ENCODE results near the gene ALDH1A3.

The ALDH1A3 gene

DNA sequence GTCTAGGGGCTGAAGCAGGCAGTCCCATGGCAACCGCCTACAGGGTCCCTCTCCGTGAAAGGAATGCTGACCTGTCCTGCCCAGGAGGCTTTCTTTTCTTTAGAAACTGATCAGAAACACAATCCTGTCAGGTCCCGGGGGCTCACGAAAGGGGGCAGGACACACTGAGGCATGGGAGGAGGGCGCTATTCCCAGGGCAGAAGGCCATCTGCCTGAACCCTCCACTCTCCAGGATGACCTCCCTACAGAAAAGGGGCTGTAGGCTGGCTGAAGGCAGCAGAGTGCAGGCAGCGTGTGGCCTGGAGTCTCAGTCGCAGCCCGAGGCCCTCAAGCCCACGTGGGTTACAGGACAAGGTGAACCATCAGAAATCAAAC is 21.2 kb downstream of the ALDH1A3 start:
- peaks cover 2 to 51% (median 23%) of the 10 kb centered on the region in 5 donors for H3K4me1 ChIP-seq (ENCODE audit: control insufficient read depth in 5 of 5, insufficient read depth in 5 of 5, low read length in 5 of 5)

DNA sequence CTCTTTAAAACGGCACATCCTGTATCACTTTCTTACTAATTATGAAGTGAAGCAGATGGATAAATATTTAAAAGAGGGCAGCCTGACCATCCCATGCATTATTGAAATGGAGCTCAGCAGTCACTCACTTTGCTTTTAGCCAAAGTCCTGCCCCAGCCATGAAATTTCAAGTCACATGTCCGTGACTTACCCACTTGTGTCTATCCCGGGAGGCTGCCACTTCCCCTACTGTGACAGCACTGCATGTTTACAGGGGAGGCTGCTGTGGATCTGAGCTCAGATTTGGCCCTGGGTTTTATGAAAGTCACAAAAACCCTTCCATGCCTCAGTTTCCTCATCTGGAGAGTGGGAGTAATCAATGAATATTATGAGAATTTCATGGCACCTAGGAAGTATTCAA is 21.7 kb downstream of the ALDH1A3 start:
- Histone ChIP-seq H3K27me3 (ENCODE audit: control insufficient read depth in 5 of 5, insufficient read depth in 4 of 5, low read length in 5 of 5) (peaks cover 0 to 2% (median 0%) of the 10 kb centered on the region in 5 donors), H3K9me3 (ENCODE audit: control insufficient read depth in 5 of 5, low read length in 5 of 5) (no peaks in the 10 kb centered on the region), H3K4me3 (ENCODE audit: low read depth in 1 of 5, low read length in 5 of 5) (no peak overlapping the region), H3K9ac (ENCODE audit: low read length in 5 of 5) (no peak overlapping the region), H3K4me1 (ENCODE audit: control insufficient read depth in 5 of 5, insufficient read depth in 5 of 5, low read length in 5 of 5) (peaks cover 2 to 51% (median 23%) of the 10 kb centered on the region in 5 donors), H3K27ac (ENCODE audit: low read depth, low read length) (no peak overlapping the region), H3K36me3 (ENCODE audit: control insufficient read depth in 5 of 5, insufficient read depth in 5 of 5, low read length in 5 of 5) (peaks cover 0 to 5% (median 0%) of the 10 kb centered on the region in 5 donors)

More for the DNA sequence above, 21.2 kb downstream of the ALDH1A3 start:
- Histone ChIP-seq H3K9me3 (ENCODE audit: control insufficient read depth in 5 of 5, low read length in 5 of 5) (no peaks in the 10 kb centered on the region), H3K36me3 (ENCODE audit: control insufficient read depth in 5 of 5, insufficient read depth in 5 of 5, low read length in 5 of 5) (peaks cover 0 to 5% (median 0%) of the 10 kb centered on the region in 5 donors), H3K27me3 (ENCODE audit: control insufficient read depth in 5 of 5, insufficient read depth in 4 of 5, low read length in 5 of 5) (peaks cover 0 to 2% (median 0%) of the 10 kb centered on the region in 5 donors), H3K4me3 (ENCODE audit: low read depth in 1 of 5, low read length in 5 of 5) (no peak overlapping the region), H3K27ac (ENCODE audit: low read depth, low read length) (no peak overlapping the region), H3K9ac (ENCODE audit: low read length in 5 of 5) (peak overlapping the region in 1 of 5 donors; percentile 19)

DNA sequence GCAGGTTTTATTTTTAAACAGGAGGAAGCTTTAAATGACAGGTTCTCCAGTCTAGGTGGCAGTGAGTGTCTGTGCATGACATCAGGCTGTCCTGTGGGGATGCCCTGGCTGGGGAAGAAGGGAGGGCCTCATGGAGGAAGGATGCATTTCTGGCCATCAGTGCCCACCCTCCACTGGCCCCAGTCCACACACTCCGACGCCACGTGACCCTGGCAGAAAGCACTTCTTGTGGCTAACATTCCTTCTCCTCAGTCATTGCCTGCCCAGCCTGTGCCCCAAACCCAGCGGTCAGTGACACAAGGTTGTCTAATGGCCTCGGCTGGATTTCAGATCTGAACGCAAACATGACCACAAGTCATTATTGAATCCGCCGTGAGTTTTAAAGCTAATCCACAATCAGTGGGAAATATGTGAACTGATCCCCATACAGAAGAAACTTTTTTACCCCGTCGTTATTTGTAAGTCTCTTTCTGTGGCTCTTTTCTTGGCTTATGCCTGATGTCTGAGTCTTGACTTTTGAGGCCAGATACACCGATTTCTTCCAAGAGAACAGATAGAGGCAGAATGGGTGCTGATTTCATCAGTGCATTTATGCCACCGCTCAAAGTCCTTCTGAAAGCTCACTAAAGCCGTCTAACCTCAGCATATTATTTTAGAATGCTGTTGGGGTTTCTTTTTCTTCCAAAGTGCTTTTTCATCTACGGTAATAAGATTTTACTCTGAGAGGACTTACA is 22.2 kb downstream of the ALDH1A3 start:
- Histone ChIP-seq H3K27ac (ENCODE audit: low read depth, low read length) (peak overlapping the region; percentile 64), H3K27me3 (ENCODE audit: control insufficient read depth in 5 of 5, insufficient read depth in 4 of 5, low read length in 5 of 5) (peaks cover 0 to 2% (median 0%) of the 10 kb centered on the region in 5 donors), H3K4me1 (ENCODE audit: control insufficient read depth in 5 of 5, insufficient read depth in 5 of 5, low read length in 5 of 5) (peaks cover 2 to 51% (median 23%) of the 10 kb centered on the region in 5 donors), H3K9ac (ENCODE audit: low read length in 5 of 5) (peak overlapping the region in 4 of 5 donors; percentile 2 to 64 (median 22)), H3K36me3 (ENCODE audit: control insufficient read depth in 5 of 5, insufficient read depth in 5 of 5, low read length in 5 of 5) (peaks cover 0 to 5% (median 0%) of the 10 kb centered on the region in 5 donors), H3K9me3 (ENCODE audit: control insufficient read depth in 5 of 5, low read length in 5 of 5) (no peaks in the 10 kb centered on the region), H3K4me3 (ENCODE audit: low read depth in 1 of 5, low read length in 5 of 5) (peak overlapping the region; percentile 48 to 60 (median 52))

DNA sequence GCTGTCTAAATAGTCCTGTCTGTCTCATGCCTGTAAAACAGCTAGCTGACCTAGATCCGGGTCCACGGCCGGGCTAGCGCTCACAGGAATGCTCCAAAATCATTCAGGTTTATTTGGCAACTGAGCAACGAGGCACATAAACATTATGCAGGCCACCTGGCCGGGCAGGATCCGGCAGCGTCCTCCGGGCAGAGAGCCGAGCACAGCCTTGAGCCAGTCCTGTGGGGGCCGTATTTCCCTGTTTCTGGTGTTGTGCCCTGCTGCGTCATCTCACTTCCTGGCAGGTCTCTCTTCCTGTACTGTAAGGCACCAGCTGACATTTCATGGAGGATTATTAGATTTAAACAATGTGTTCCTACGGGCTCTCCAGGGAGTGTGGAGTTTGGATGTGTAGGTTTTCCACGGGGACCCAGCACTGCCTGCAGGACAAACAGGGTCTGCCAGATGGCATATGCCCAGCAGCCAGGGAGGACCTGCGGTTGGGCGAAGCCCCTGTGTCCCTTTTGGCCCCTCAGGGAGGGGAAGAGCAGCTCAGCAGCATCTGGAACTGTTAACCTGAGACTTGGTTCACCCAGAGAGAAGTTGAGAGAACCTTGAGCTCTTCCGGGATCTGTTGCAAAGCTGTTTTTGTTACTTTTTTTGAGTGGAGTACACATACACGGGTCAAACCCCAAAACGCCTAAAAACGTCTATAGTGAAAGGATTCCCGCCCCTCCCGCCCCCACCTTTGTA is 23.0 kb downstream of the ALDH1A3 start:
- H3K4me3 ChIP-seq (ENCODE audit: low read depth in 1 of 5, low read length in 5 of 5): peak overlapping the region; percentile 48 to 60 (median 53)
- H3K4me1 ChIP-seq (ENCODE audit: control insufficient read depth in 5 of 5, insufficient read depth in 5 of 5, low read length in 5 of 5): peaks cover 2 to 51% (median 23%) of the 10 kb centered on the region in 5 donors
- no peaks in the 10 kb centered on the region for H3K9me3 ChIP-seq (ENCODE audit: control insufficient read depth in 5 of 5, low read length in 5 of 5)
- peak overlapping the region; percentile 64 for H3K27ac ChIP-seq (ENCODE audit: low read depth, low read length)
- H3K27me3 ChIP-seq (ENCODE audit: control insufficient read depth in 5 of 5, insufficient read depth in 4 of 5, low read length in 5 of 5): peaks cover 0 to 2% (median 0%) of the 10 kb centered on the region in 5 donors
- peak overlapping the region in 4 of 5 donors; percentile 2 to 64 (median 22) for H3K9ac ChIP-seq (ENCODE audit: low read length in 5 of 5)
- peaks cover 0 to 2% (median 0%) of the 10 kb centered on the region in 5 donors for H3K36me3 ChIP-seq (ENCODE audit: control insufficient read depth in 5 of 5, insufficient read depth in 5 of 5, low read length in 5 of 5)

DNA sequence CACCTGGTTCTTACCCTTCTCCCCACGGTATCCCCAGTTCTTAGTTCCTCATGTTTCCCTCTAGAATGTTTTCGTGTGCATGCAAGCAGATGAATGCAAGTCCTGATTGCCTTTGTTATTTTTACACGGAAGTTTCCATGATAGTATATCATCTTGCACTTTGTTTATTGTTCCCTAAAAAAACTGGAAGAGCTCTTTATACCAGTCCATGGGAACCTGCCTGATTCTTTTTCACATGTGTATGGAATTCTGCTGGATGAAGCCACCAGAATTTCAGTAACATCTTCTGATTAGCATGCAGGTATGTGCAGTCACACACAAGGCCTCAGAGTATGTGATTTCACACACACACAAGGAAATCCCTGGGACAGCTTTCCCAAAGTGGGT is 23.5 kb downstream of the ALDH1A3 start:
- Histone ChIP-seq H3K4me3 (ENCODE audit: low read depth in 1 of 5, low read length in 5 of 5) (no peak overlapping the region), H3K4me1 (ENCODE audit: control insufficient read depth in 5 of 5, insufficient read depth in 5 of 5, low read length in 5 of 5) (peaks cover 2 to 51% (median 23%) of the 10 kb centered on the region in 5 donors), H3K9me3 (ENCODE audit: control insufficient read depth in 5 of 5, low read length in 5 of 5) (no peaks in the 10 kb centered on the region), H3K27ac (ENCODE audit: low read depth, low read length) (no peak overlapping the region), H3K36me3 (ENCODE audit: control insufficient read depth in 5 of 5, insufficient read depth in 5 of 5, low read length in 5 of 5) (peaks cover 0 to 2% (median 0%) of the 10 kb centered on the region in 5 donors), H3K27me3 (ENCODE audit: control insufficient read depth in 5 of 5, insufficient read depth in 4 of 5, low read length in 5 of 5) (no peaks in the 10 kb centered on the region), H3K9ac (ENCODE audit: low read length in 5 of 5) (no peak overlapping the region)

DNA sequence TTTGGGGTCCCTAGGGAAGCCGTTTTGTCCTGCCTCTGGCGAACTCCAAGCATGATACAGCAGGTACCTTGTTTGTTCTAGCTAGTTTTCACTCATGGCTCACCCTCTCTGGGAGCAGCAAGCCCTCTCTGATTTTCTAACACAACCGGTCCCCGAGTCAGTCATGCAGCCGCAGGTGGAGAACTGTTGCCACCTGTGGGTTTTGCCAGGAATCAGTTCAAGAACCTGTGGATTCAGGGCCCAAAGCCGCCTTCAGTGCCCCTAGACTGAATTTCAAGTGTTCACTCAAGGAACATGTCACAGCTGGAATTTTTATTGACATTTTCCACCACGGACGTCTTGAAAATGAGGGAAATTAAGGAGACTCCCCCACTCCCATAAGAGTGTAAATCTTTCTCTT is 26.2 kb downstream of the ALDH1A3 start:
- H3K4me3 ChIP-seq (ENCODE audit: low read depth in 1 of 5, low read length in 5 of 5): no peak overlapping the region
- no peak overlapping the region for H3K27ac ChIP-seq (ENCODE audit: low read depth, low read length)
- H3K27me3 ChIP-seq (ENCODE audit: control insufficient read depth in 5 of 5, insufficient read depth in 4 of 5, low read length in 5 of 5): no peaks in the 10 kb centered on the region

DNA sequence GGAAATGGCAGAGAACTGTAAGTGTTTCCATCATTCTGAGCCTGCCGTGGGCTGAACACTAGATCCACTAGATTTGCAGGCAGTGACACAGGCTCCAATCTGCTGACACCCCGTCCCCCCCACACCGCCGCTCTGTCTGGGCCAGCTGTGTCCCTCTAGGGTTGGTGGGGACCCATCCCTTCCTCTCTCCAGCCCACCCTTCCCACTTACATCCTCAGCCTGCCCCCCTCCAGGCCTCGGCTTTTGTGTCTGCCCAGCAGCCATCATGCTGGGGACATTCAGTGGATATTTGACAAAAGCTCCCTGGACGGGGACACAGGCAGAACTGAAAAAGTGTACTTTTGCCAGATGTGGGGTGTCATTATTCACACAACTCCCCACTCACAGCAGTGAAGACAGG is 28.8 kb downstream of the ALDH1A3 start:
- H3K4me1 ChIP-seq (ENCODE audit: control insufficient read depth in 5 of 5, insufficient read depth in 5 of 5, low read length in 5 of 5): peaks cover 0 to 12% (median 6%) of the 10 kb centered on the region in 5 donors
- no peaks in the 10 kb centered on the region for H3K9me3 ChIP-seq (ENCODE audit: control insufficient read depth in 5 of 5, low read length in 5 of 5)
- H3K36me3 ChIP-seq (ENCODE audit: control insufficient read depth in 5 of 5, insufficient read depth in 5 of 5, low read length in 5 of 5): peaks cover 0 to 3% (median 0%) of the 10 kb centered on the region in 5 donors
- no peak overlapping the region for H3K9ac ChIP-seq (ENCODE audit: low read length in 5 of 5)
- H3K27ac ChIP-seq (ENCODE audit: low read depth, low read length): no peak overlapping the region
- H3K27me3 ChIP-seq (ENCODE audit: control insufficient read depth in 5 of 5, insufficient read depth in 4 of 5, low read length in 5 of 5): no peaks in the 10 kb centered on the region
- no peak overlapping the region for H3K4me3 ChIP-seq (ENCODE audit: low read depth in 1 of 5, low read length in 5 of 5)

More for the DNA sequence above, 26.2 kb downstream of the ALDH1A3 start:
- Histone ChIP-seq H3K9me3 (ENCODE audit: control insufficient read depth in 5 of 5, low read length in 5 of 5) (no peaks in the 10 kb centered on the region), H3K36me3 (ENCODE audit: control insufficient read depth in 5 of 5, insufficient read depth in 5 of 5, low read length in 5 of 5) (peaks cover 0 to 3% (median 0%) of the 10 kb centered on the region in 5 donors), H3K4me1 (ENCODE audit: control insufficient read depth in 5 of 5, insufficient read depth in 5 of 5, low read length in 5 of 5) (peaks cover 2 to 30% (median 24%) of the 10 kb centered on the region in 5 donors), H3K9ac (ENCODE audit: low read length in 5 of 5) (no peak overlapping the region)

DNA sequence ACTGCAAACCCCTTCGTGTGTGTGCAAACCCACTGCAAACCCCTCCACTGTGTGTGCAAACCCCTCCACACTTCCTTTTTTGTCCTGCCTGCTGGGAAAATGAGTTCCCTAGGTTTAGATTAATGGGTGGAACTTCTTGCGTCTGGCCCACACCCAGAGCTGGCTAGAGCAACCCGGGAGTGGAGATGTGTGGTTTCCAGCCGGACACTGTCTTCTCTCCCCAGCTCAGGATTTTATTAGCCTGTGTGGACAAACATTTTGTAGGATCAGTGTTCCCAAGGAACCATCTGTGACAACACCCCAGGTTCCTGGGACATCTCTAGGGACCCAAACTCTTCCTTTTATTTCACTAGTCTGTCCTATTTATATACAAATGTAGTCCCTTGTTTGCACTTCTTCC is 29.9 kb downstream of the ALDH1A3 start:
- Histone ChIP-seq H3K4me1 (ENCODE audit: control insufficient read depth in 5 of 5, insufficient read depth in 5 of 5, low read length in 5 of 5) (peaks cover 0 to 12% (median 6%) of the 10 kb centered on the region in 5 donors), H3K9ac (ENCODE audit: low read length in 5 of 5) (no peak overlapping the region), H3K36me3 (ENCODE audit: control insufficient read depth in 5 of 5, insufficient read depth in 5 of 5, low read length in 5 of 5) (peaks cover 0 to 3% (median 0%) of the 10 kb centered on the region in 5 donors), H3K27me3 (ENCODE audit: control insufficient read depth in 5 of 5, insufficient read depth in 4 of 5, low read length in 5 of 5) (no peaks in the 10 kb centered on the region), H3K27ac (ENCODE audit: low read depth, low read length) (no peak overlapping the region), H3K4me3 (ENCODE audit: low read depth in 1 of 5, low read length in 5 of 5) (no peak overlapping the region), H3K9me3 (ENCODE audit: control insufficient read depth in 5 of 5, low read length in 5 of 5) (no peaks in the 10 kb centered on the region)

DNA sequence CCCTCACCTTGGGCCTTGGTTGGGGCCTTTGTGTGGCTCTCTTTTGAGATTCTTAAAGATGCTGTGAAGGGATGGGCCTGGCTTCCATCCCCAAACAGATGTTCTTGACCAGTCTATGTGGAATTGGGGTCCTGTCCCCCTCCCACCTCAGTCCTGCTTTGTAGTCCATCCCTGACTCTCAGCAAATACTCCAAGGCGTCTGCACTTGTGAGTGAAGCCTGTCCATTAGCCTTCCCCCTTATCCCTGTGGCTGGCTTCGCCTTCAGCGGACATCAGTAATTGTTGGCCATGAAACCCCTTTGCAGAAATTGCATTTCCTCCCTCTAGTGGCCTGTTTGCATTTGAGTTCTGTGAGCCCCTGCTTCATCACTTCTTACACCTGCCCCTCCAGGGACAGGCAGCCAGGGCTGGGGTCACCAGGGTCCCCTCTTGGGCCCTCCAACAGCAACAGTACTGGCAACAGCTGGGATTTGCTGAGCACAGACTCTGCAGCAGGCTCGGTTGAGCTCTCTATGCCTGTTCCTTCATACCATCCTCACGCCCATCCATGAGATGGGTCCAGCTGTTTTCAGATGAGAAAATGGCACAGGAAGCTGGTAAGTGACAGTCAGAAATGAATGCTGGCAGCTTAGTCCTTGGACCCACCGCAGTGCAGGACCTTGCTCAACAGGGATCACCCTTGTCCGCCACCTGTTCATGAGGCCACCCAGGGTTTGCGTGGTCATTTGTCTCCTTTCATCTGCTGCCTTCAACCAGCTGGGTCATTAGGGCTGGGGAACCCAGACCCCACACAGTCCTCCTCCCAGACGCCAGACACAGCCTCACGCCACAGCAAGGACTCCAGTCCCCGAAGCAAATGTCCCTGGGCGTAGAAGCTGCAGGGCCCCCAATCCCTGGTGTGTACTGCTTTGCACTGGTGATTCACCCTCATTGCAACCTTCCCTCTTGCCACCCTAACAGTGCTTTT is 30.6 kb downstream of the ALDH1A3 start:
- no peak overlapping the region for H3K4me3 ChIP-seq (ENCODE audit: low read depth in 1 of 5, low read length in 5 of 5)
- no peak overlapping the region for H3K27ac ChIP-seq (ENCODE audit: low read depth, low read length)
- peaks cover 0 to 9% (median 0%) of the 10 kb centered on the region in 5 donors for H3K36me3 ChIP-seq (ENCODE audit: control insufficient read depth in 5 of 5, insufficient read depth in 5 of 5, low read length in 5 of 5)
- H3K9me3 ChIP-seq (ENCODE audit: control insufficient read depth in 5 of 5, low read length in 5 of 5): no peaks in the 10 kb centered on the region
- H3K27me3 ChIP-seq (ENCODE audit: control insufficient read depth in 5 of 5, insufficient read depth in 4 of 5, low read length in 5 of 5): no peaks in the 10 kb centered on the region
- no peak overlapping the region for H3K9ac ChIP-seq (ENCODE audit: low read length in 5 of 5)
- H3K4me1 ChIP-seq (ENCODE audit: control insufficient read depth in 5 of 5, insufficient read depth in 5 of 5, low read length in 5 of 5): peaks cover 0 to 12% (median 6%) of the 10 kb centered on the region in 5 donors
